Measurements from ENCODE around the gene NUP50. TPM values are rescaled to one million over a fixed set of nuclear protein-coding genes. Genes with fewer than 3 reads are reported as not detected.

The NUP50 gene
- total RNA-seq, 2 experiments from 2014 or later = 151 to 154 TPM

- H3K4me1 Mint-ChIP-seq (ENCODE audit: low read depth) = peaks cover 3% of the 10 kb centered on the region
- CTCF ChIA-PET = interaction anchor here (0.7 kb wide), 1 partner anchor 11 kb away, joined by 4 read pairs; no protein-coding TSS in a partner anchor
- DNase-seq = no peak
- no peaks in the 10 kb centered on the region for H3K27me3 Mint-ChIP-seq (ENCODE audit: low read depth)
- H3K9me3 Mint-ChIP-seq = no peaks in the 10 kb centered on the region
- no peaks in the 10 kb centered on the region for H3K36me3 Mint-ChIP-seq (ENCODE audit: low read depth)
- intact Hi-C loops (cut with micrococcal nuclease) = no loop called here
- H3K4me3 Mint-ChIP-seq = no peak overlapping the region
- H3K27ac Mint-ChIP-seq = no peak overlapping the region
These were observed 66.4 kb downstream of the NUP50 start for GRCh38 chr22:45230026-45230721.

- Mint-ChIP-seq H3K27ac (no peak overlapping the region), H3K9me3 (no peaks in the 10 kb centered on the region), H3K4me3 (no peak overlapping the region), H3K36me3 (ENCODE audit: low read depth) (no peaks in the 10 kb centered on the region), H3K4me1 (ENCODE audit: low read depth) (peaks cover 5% of the 10 kb centered on the region), H3K27me3 (ENCODE audit: low read depth) (no peaks in the 10 kb centered on the region)
- intact Hi-C loops (cut with micrococcal nuclease) = no loop called here
- CTCF ChIA-PET = interaction anchor here (0.6 kb wide), 1 partner anchor 23 kb away, joined by 3 read pairs; no protein-coding TSS in a partner anchor
- DNase-seq = no peak
These were observed 67.6 kb downstream of the NUP50 start for GRCh38 chr22:45231293-45231692.

GRCh38 chr22:45233386-45233785 lies 69.7 kb downstream of the NUP50 start:
- CTCF ChIA-PET = no interaction called here
- no peak overlapping the region for H3K27ac Mint-ChIP-seq
- H3K36me3 Mint-ChIP-seq (ENCODE audit: low read depth) = peaks cover 3% of the 10 kb centered on the region

GRCh38 chr22:45233827-45234226 lies 70.1 kb downstream of the NUP50 start:
- Mint-ChIP-seq H3K36me3 (ENCODE audit: low read depth) (peaks cover 3% of the 10 kb centered on the region), H3K9me3 (no peaks in the 10 kb centered on the region), H3K4me3 (no peak overlapping the region), H3K27me3 (ENCODE audit: low read depth) (no peaks in the 10 kb centered on the region), H3K4me1 (ENCODE audit: low read depth) (peaks cover 13% of the 10 kb centered on the region), H3K27ac (no peak overlapping the region)
- no peak for DNase-seq
- CTCF ChIA-PET = no interaction called here
- intact Hi-C loops (cut with micrococcal nuclease) = no loop called here

More at GRCh38 chr22:45233386-45233785, 69.7 kb downstream of the NUP50 start:
- no peak for DNase-seq
- peaks cover 10% of the 10 kb centered on the region for H3K4me1 Mint-ChIP-seq (ENCODE audit: low read depth)
- no peaks in the 10 kb centered on the region for H3K27me3 Mint-ChIP-seq (ENCODE audit: low read depth)
- H3K4me3 Mint-ChIP-seq = no peak overlapping the region
- intact Hi-C loops (cut with micrococcal nuclease) = no loop called here
- no peaks in the 10 kb centered on the region for H3K9me3 Mint-ChIP-seq

GRCh38 chr22:45235101-45235777 lies 71.5 kb downstream of the NUP50 start:
- H3K27ac Mint-ChIP-seq = no peak overlapping the region
- CTCF ChIA-PET = no interaction called here
- H3K4me3 Mint-ChIP-seq = no peak overlapping the region

GRCh38 chr22:45235851-45236342 lies 72.2 kb downstream of the NUP50 start:
- no peak for DNase-seq
- no peak overlapping the region for H3K4me3 Mint-ChIP-seq
- no peak overlapping the region for H3K27ac Mint-ChIP-seq
- CTCF ChIA-PET = no interaction called here
- intact Hi-C loops (cut with micrococcal nuclease) = no loop called here
- no peaks in the 10 kb centered on the region for H3K27me3 Mint-ChIP-seq (ENCODE audit: low read depth)
- H3K36me3 Mint-ChIP-seq (ENCODE audit: low read depth) = peaks cover 3% of the 10 kb centered on the region
- H3K9me3 Mint-ChIP-seq = no peaks in the 10 kb centered on the region
- H3K4me1 Mint-ChIP-seq (ENCODE audit: low read depth) = peaks cover 23% of the 10 kb centered on the region

More at GRCh38 chr22:45235101-45235777, 71.5 kb downstream of the NUP50 start:
- Mint-ChIP-seq H3K9me3 (no peaks in the 10 kb centered on the region), H3K4me1 (ENCODE audit: low read depth) (peaks cover 23% of the 10 kb centered on the region), H3K36me3 (ENCODE audit: low read depth) (peaks cover 3% of the 10 kb centered on the region), H3K27me3 (ENCODE audit: low read depth) (no peaks in the 10 kb centered on the region)
- no peak for DNase-seq
- intact Hi-C loops (cut with micrococcal nuclease) = no loop called here

GRCh38 chr22:45237065-45237990 lies 73.6 kb downstream of the NUP50 start:
- no peak overlapping the region for H3K27ac Mint-ChIP-seq
- H3K9me3 Mint-ChIP-seq = no peaks in the 10 kb centered on the region
- no peak for DNase-seq
- no peak overlapping the region for H3K4me3 Mint-ChIP-seq
- CTCF ChIA-PET = interaction anchor here (0.6 kb wide), 1 partner anchor 143 kb away, joined by 5 read pairs; no protein-coding TSS in a partner anchor
- peaks cover 3% of the 10 kb centered on the region for H3K36me3 Mint-ChIP-seq (ENCODE audit: low read depth)
- no peaks in the 10 kb centered on the region for H3K27me3 Mint-ChIP-seq (ENCODE audit: low read depth)
- peaks cover 28% of the 10 kb centered on the region for H3K4me1 Mint-ChIP-seq (ENCODE audit: low read depth)
- intact Hi-C loops (cut with micrococcal nuclease) = no loop called here

Small RNA genes lying within 50 kb of the gene (microRNA-seq; reads per million reads assigned to microRNA genes)
- gene MIR1249 (ENCODE audit: borderline microRNAs expressed, borderline replicate concordance) = 13.2 reads per million, percentile 27 among the genes with 10 or more reads in this experiment

Other genes with a start within 250 kb of the NUP50 start
- gene PHF21B, start 153.9 kb upstream of the NUP50 start, total RNA-seq = not detected
- gene KIAA0930, start 77.0 kb downstream of the NUP50 start, total RNA-seq = 10 to 100 TPM; 16.6 to 19.5 TPM
- gene UPK3A, start 121.0 kb downstream of the NUP50 start, total RNA-seq = not detected
- gene FAM118A, start 146.0 kb downstream of the NUP50 start, total RNA-seq = 10 to 100 TPM; 62.2 to 66.9 TPM
- gene SMC1B, start 249.7 kb downstream of the NUP50 start, total RNA-seq = 1 to 10 TPM; 1.1 to 1.3 TPM
- gene RIBC2, start 249.8 kb downstream of the NUP50 start, total RNA-seq = 1 to 10 TPM; 6.2 to 6.3 TPM

Measured in activated naive CD4-positive, alpha-beta T cell treated with anti-CD3 and anti-CD28 coated beads for 36 hours (primary cell).